CD4-positive, CD25-positive, alpha-beta regulatory T cell (primary cell): Measurements from ENCODE around the gene MRPS10. TPM values are rescaled to one million over a fixed set of nuclear protein-coding genes. Genes with fewer than 3 reads are reported as not detected.
A peak's percentile ranks its signal among the peaks of the same experiment; 100 is the strongest.

Experiments used
- ATAC-seq, 2 donors: fragments of 150-1000 bp; cut with Tn5 transposase; one replicate each; pipeline ENCODE4 v1.10.0; 2021; ENCODE audit warnings: low read depth in 2 of 2, moderate number of reproducible peaks in 2 of 2, moderate library complexity in 1 of 2
- DNase-seq, 3 donors: peaks; one replicate each; pipeline versions ENCODE4 v3.0.0 to v3.0.0-alpha.2; 2012 to 2022; ENCODE audit warnings: mixed read lengths in 1 of 3
- H3K27ac ChIP-seq: one replicate; pipeline ENCODE4 v1.7.0; 2013; ENCODE audit warnings: mild to moderate bottlenecking, low read length; ENCODE audit not compliant: insufficient read depth, poor library complexity, severe bottlenecking
- H3K27me3 ChIP-seq: one replicate; pipeline ENCODE4 v1.7.0; 2013; ENCODE audit warnings: low read length; ENCODE audit not compliant: control insufficient read depth, insufficient read depth
- H3K36me3 ChIP-seq: one replicate; pipeline ENCODE4 v1.7.0; 2013; ENCODE audit warnings: mild to moderate bottlenecking, low read length, moderate library complexity; ENCODE audit not compliant: control insufficient read depth, insufficient read depth
- H3K4me1 ChIP-seq: 2 replicates; pipeline ENCODE4 v1.7.0; 2013; ENCODE audit warnings: mild to moderate bottlenecking, low read length; ENCODE audit not compliant: insufficient read depth, control insufficient read depth, poor library complexity, severe bottlenecking
- H3K4me3 ChIP-seq: one replicate; pipeline ENCODE4 v1.7.0; 2013; ENCODE audit warnings: low read depth, mild to moderate bottlenecking, low read length, moderate library complexity
- H3K9me3 ChIP-seq, 2 experiments: 1 replicate in 1 of 2; 2 replicates in 1 of 2; pipeline ENCODE4 v1.7.0; 2013; ENCODE audit warnings: low read length in 2 of 2, mild to moderate bottlenecking in 1 of 2, moderate library complexity in 1 of 2; ENCODE audit not compliant: control insufficient read depth in 2 of 2
- H3K27ac Mint-ChIP-seq, 3 donors: one replicate each; pipeline ENCODE4 v1.8.0; 2020 to 2022; ENCODE audit warnings: mild to moderate bottlenecking in 3 of 3, mixed read lengths in 3 of 3, moderate library complexity in 2 of 3
- H3K27me3 Mint-ChIP-seq: one replicate; pipeline ENCODE4 v1.8.0; 2022; ENCODE audit warnings: mild to moderate bottlenecking, mixed read lengths
- H3K36me3 Mint-ChIP-seq: one replicate; pipeline ENCODE4 v1.8.0; 2020; ENCODE audit warnings: mixed read lengths
- H3K4me1 Mint-ChIP-seq, 4 donors: one replicate each; pipeline ENCODE4 v1.8.0; 2020 to 2022; ENCODE audit warnings: mixed read lengths in 4 of 4, mild to moderate bottlenecking in 1 of 4
- H3K4me3 Mint-ChIP-seq, 4 donors: one replicate each; pipeline ENCODE4 v1.8.0; 2020 to 2022; ENCODE audit warnings: mild to moderate bottlenecking in 4 of 4, mixed read lengths in 4 of 4, moderate library complexity in 3 of 4
- H3K9me3 Mint-ChIP-seq, 7 donors: one replicate each; pipeline ENCODE4 v1.8.0; 2020 to 2022; ENCODE audit warnings: mixed read lengths in 7 of 7, mild to moderate bottlenecking in 3 of 7, moderate library complexity in 2 of 7
- polyA plus RNA-seq, 4 donors: library from polyadenylated mRNA; unstranded; fragments of 300-500 nt; fragmentation: Illumina TruSeq; gene quantifications; one replicate each; pipeline ENCODE4 v1.2.3, GENCODE V29; 2021
- total RNA-seq: library from RNA; stranded (reverse); gene quantifications from one replicate; pipeline ENCODE4 v1.2.3, GENCODE V29; 2022

MRPS10 gene
- total and polyA plus RNA-seq, 5 donors from 2014 or later: 16.2 to 53.9 (median 45.9) TPM

GRCh38 chr6:42226645-42227143 is 9.0 kb upstream of the MRPS10 start:
- peak overlapping the region in 1 of 3 donors; percentile 46 for H3K27ac Mint-ChIP-seq

GRCh38 chr6:42226161-42226611 is 8.5 kb upstream of the MRPS10 start:
- peaks cover 42% of the 10 kb centered on the region for H3K36me3 ChIP-seq
- H3K27ac ChIP-seq: no peak overlapping the region
- no peaks in the 10 kb centered on the region for H3K4me1 ChIP-seq
- Mint-ChIP-seq H3K9me3 (no peaks in the 10 kb centered on the region), H3K36me3 (peaks cover 15% of the 10 kb centered on the region), H3K4me3 (no peak overlapping the region), H3K27ac (no peak overlapping the region), H3K4me1 (peaks cover 0 to 6% (median 3%) of the 10 kb centered on the region in 4 donors), H3K27me3 (no peaks in the 10 kb centered on the region)
- H3K27me3 ChIP-seq: no peaks in the 10 kb centered on the region
- H3K9me3 ChIP-seq: no peaks in the 10 kb centered on the region
- ATAC-seq (no peak), DNase-seq (no peak)
- H3K4me3 ChIP-seq: no peak overlapping the region

More at GRCh38 chr6:42226645-42227143, 9.0 kb upstream of the MRPS10 start:
- Histone ChIP-seq H3K27ac (no peak overlapping the region), H3K27me3 (no peaks in the 10 kb centered on the region), H3K4me3 (no peak overlapping the region), H3K36me3 (peaks cover 47% of the 10 kb centered on the region), H3K9me3 (no peaks in the 10 kb centered on the region), H3K4me1 (no peaks in the 10 kb centered on the region)
- ATAC-seq: no peak
- H3K27me3 Mint-ChIP-seq: no peaks in the 10 kb centered on the region
- peaks cover 15% of the 10 kb centered on the region for H3K36me3 Mint-ChIP-seq
- H3K9me3 Mint-ChIP-seq: no peaks in the 10 kb centered on the region
- DNase-seq: no peak
- H3K4me3 Mint-ChIP-seq: no peak overlapping the region
- peaks cover 0 to 6% (median 3%) of the 10 kb centered on the region in 4 donors for H3K4me1 Mint-ChIP-seq

GRCh38 chr6:42225419-42225818 is 7.8 kb upstream of the MRPS10 start:
- H3K9me3 ChIP-seq: no peaks in the 10 kb centered on the region
- H3K4me3 ChIP-seq: no peak overlapping the region
- H3K27me3 ChIP-seq: no peaks in the 10 kb centered on the region
- peaks cover 38% of the 10 kb centered on the region for H3K36me3 ChIP-seq
- H3K4me1 ChIP-seq: no peaks in the 10 kb centered on the region
- Mint-ChIP-seq H3K27ac (no peak overlapping the region), H3K4me3 (no peak overlapping the region), H3K36me3 (peaks cover 15% of the 10 kb centered on the region), H3K4me1 (peaks cover 0 to 6% (median 3%) of the 10 kb centered on the region in 4 donors), H3K27me3 (no peaks in the 10 kb centered on the region), H3K9me3 (no peaks in the 10 kb centered on the region)
- H3K27ac ChIP-seq: no peak overlapping the region
- ATAC-seq (no peak), DNase-seq (no peak)

DNA sequence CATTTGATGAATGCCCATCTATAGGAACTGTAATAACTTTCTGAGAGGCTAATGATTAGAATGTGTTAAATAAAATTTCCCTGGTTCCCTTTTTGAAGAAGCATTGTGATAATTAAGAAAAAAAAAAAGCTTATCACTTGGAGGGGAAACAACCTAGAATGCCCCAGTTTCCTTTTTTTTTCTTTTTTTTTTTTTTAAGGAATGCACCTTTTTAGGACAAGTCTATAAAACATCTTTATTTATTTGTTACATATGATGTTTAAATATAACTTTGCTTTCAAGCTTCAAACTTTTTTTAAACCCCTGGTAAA is 7.3 kb upstream of the MRPS10 start:
- no peak for DNase-seq
- no peak overlapping the region for H3K4me3 ChIP-seq
- H3K4me1 ChIP-seq: no peaks in the 10 kb centered on the region
- H3K9me3 ChIP-seq: no peaks in the 10 kb centered on the region
- peaks cover 12% of the 10 kb centered on the region for H3K36me3 Mint-ChIP-seq
- ATAC-seq: no peak
- H3K27ac Mint-ChIP-seq: no peak overlapping the region
- H3K4me3 Mint-ChIP-seq: no peak overlapping the region
- H3K36me3 ChIP-seq: peaks cover 34% of the 10 kb centered on the region
- peaks cover 0 to 6% (median 3%) of the 10 kb centered on the region in 4 donors for H3K4me1 Mint-ChIP-seq
- no peaks in the 10 kb centered on the region for H3K27me3 Mint-ChIP-seq
- no peaks in the 10 kb centered on the region for H3K27me3 ChIP-seq
- no peak overlapping the region for H3K27ac ChIP-seq
- H3K9me3 Mint-ChIP-seq: no peaks in the 10 kb centered on the region

GRCh38 chr6:42224222-42225028 is 6.8 kb upstream of the MRPS10 start:
- ATAC-seq (peak; percentile 77 to 88), DNase-seq (peak in 1 of 3 donors; percentile 63)
- Histone ChIP-seq H3K4me3 (no peak overlapping the region), H3K27me3 (no peaks in the 10 kb centered on the region), H3K36me3 (peaks cover 28% of the 10 kb centered on the region), H3K4me1 (no peaks in the 10 kb centered on the region), H3K9me3 (no peaks in the 10 kb centered on the region), H3K27ac (no peak overlapping the region)
- Mint-ChIP-seq H3K36me3 (peaks cover 10% of the 10 kb centered on the region), H3K27me3 (no peaks in the 10 kb centered on the region), H3K4me3 (no peak overlapping the region), H3K27ac (peak overlapping the region in 2 of 3 donors; percentile 69 to 78), H3K9me3 (no peaks in the 10 kb centered on the region), H3K4me1 (peaks cover 0 to 6% (median 3%) of the 10 kb centered on the region in 4 donors)

- no peaks in the 10 kb centered on the region for H3K27me3 Mint-ChIP-seq
- Histone ChIP-seq H3K27me3 (no peaks in the 10 kb centered on the region), H3K9me3 (no peaks in the 10 kb centered on the region), H3K36me3 (peaks cover 10% of the 10 kb centered on the region), H3K4me3 (no peak overlapping the region), H3K4me1 (peaks cover 5% of the 10 kb centered on the region), H3K27ac (no peak overlapping the region)
- DNase-seq (no peak), ATAC-seq (no peak)
- peaks cover 3% of the 10 kb centered on the region for H3K36me3 Mint-ChIP-seq
- H3K9me3 Mint-ChIP-seq: no peaks in the 10 kb centered on the region
- H3K27ac Mint-ChIP-seq: peak overlapping the region in 1 of 3 donors; percentile 17
- peak overlapping the region in 1 of 4 donors; percentile 79 for H3K4me3 Mint-ChIP-seq
- peaks cover 3 to 11% (median 7%) of the 10 kb centered on the region in 4 donors for H3K4me1 Mint-ChIP-seq
Measured at GRCh38 chr6:42222448-42222847, 4.8 kb upstream of the MRPS10 start.

DNA sequence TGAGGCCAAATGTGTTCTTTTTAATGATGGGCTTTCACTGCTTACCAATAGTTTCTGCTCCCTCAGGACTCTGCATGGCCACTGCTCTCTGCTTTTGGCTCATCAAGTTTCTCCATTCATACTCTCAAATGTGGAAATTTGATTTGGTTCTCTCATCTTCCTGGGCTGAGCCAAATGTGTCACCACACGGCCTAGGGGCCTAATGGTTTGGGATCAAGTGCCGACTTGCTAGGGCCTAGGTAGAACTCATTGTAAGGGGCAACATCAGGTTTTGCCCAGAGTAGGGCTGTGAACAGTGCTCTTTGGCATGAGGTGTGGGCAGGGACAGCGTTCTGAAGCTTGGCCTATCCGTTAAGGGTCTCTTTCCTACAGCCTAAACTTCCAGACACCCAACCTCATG is 3.9 kb upstream of the MRPS10 start:
- H3K4me3 Mint-ChIP-seq: peak overlapping the region in 2 of 4 donors; percentile 51 to 63
- H3K36me3 Mint-ChIP-seq: peaks cover 3% of the 10 kb centered on the region
- DNase-seq (no peak), ATAC-seq (no peak)
- H3K27me3 ChIP-seq: no peaks in the 10 kb centered on the region
- H3K27me3 Mint-ChIP-seq: no peaks in the 10 kb centered on the region
- peaks cover 4 to 17% (median 10%) of the 10 kb centered on the region in 4 donors for H3K4me1 Mint-ChIP-seq
- no peak overlapping the region for H3K27ac ChIP-seq
- H3K9me3 Mint-ChIP-seq: no peaks in the 10 kb centered on the region
- H3K4me3 ChIP-seq: no peak overlapping the region
- peak overlapping the region in 1 of 3 donors; percentile 68 for H3K27ac Mint-ChIP-seq
- H3K9me3 ChIP-seq: no peaks in the 10 kb centered on the region
- H3K36me3 ChIP-seq: peaks cover under 1% of the 10 kb centered on the region
- peaks cover 14% of the 10 kb centered on the region for H3K4me1 ChIP-seq

DNA sequence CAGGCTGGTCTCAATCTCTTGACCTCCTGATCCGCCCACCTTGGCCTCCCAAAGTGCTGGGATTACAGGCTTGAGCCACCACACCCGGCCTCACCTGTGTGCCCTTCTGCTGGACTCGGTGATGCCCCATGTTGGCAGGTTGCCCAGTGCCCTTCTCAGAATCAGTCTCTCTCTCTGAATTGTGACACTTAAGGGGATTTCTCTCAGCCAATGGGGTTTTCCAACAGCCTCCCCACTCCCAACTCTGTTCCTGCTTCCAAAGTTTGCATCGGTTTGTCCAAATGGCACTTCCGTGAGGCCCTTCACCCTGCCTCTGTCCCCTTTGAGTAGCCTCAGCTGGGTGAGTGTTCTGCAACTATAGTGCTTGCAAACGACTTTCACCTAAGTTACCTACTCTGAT is 3.1 kb upstream of the MRPS10 start:
- no peak overlapping the region for H3K27ac ChIP-seq
- no peak overlapping the region for H3K27ac Mint-ChIP-seq
- no peaks in the 10 kb centered on the region for H3K27me3 ChIP-seq
- no peaks in the 10 kb centered on the region for H3K9me3 Mint-ChIP-seq
- H3K36me3 ChIP-seq: no peaks in the 10 kb centered on the region
- no peaks in the 10 kb centered on the region for H3K9me3 ChIP-seq
- H3K4me3 Mint-ChIP-seq: no peak overlapping the region
- H3K4me1 Mint-ChIP-seq: peaks cover 4 to 23% (median 11%) of the 10 kb centered on the region in 4 donors
- DNase-seq (no peak), ATAC-seq (no peak)
- H3K4me3 ChIP-seq: no peak overlapping the region
- peaks cover 3% of the 10 kb centered on the region for H3K36me3 Mint-ChIP-seq
- peaks cover 17% of the 10 kb centered on the region for H3K4me1 ChIP-seq
- no peaks in the 10 kb centered on the region for H3K27me3 Mint-ChIP-seq
